ENCODE results near the gene FBXL5. TPM values are rescaled to one million over a fixed set of nuclear protein-coding genes. Genes with fewer than 3 reads are reported as not detected.
A peak's percentile ranks its signal among the peaks of the same experiment; 100 is the strongest.

FBXL5 gene
- total RNA-seq, 4 donors from 2014 or later = 73.2 to 120 (median 93.7) TPM

DNA sequence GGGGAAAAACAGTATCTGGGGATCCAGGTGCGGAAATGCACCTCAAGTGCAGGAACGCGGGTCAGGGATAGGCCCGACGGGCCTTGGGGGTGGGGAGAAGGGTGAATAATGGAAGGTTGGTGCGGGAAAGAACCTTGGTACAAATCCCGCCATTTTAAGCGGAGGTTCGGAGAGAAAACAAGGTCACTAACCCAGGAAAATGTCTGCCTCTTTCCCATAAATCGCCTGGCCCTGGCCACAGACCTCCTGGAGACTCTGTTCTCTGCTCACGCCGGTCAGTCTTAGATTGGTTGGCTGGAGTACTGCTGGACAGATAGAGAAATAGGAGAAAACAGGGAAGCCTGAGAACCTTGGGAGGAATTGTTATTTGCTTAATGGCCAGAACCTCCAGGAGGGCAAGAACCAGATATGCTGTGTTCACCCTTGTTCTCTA, 897 bp upstream of the FBXL5 start:
- peaks cover 43% of the 10 kb centered on the region for H3K4me1 ChIP-seq
- H3K27ac ChIP-seq = peak overlapping the region; percentile 96
- no peaks in the 10 kb centered on the region for H3K9me3 ChIP-seq
- WGBS = 48% methylated on average over 12 of the region's 12 CpGs
- no peaks in the 10 kb centered on the region for H3K36me3 ChIP-seq
- TF ChIP-seq POLR2AphosphoS5 (IDR thresholded peaks at IDR 0.05) = no peak
- TF ChIP-seq POLR2A (IDR thresholded peaks at IDR 0.05) = no peak
- TF ChIP-seq EP300 (IDR thresholded peaks at IDR 0.05) = no peak
- TF ChIP-seq, protein P1, sequence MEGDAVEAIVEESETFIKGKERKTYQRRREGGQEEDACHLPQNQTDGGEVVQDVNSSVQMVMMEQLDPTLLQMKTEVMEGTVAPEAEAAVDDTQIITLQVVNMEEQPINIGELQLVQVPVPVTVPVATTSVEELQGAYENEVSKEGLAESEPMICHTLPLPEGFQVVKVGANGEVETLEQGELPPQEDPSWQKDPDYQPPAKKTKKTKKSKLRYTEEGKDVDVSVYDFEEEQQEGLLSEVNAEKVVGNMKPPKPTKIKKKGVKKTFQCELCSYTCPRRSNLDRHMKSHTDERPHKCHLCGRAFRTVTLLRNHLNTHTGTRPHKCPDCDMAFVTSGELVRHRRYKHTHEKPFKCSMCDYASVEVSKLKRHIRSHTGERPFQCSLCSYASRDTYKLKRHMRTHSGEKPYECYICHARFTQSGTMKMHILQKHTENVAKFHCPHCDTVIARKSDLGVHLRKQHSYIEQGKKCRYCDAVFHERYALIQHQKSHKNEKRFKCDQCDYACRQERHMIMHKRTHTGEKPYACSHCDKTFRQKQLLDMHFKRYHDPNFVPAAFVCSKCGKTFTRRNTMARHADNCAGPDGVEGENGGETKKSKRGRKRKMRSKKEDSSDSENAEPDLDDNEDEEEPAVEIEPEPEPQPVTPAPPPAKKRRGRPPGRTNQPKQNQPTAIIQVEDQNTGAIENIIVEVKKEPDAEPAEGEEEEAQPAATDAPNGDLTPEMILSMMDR (IDR thresholded peaks at IDR 0.05) = no peak
- no peaks in the 10 kb centered on the region for H3K27me3 ChIP-seq
- H3K4me3 ChIP-seq = peak overlapping the region; percentile 94
- DNase-seq (ENCODE audit: low spot score in 2 of 2) = no peak

DNA sequence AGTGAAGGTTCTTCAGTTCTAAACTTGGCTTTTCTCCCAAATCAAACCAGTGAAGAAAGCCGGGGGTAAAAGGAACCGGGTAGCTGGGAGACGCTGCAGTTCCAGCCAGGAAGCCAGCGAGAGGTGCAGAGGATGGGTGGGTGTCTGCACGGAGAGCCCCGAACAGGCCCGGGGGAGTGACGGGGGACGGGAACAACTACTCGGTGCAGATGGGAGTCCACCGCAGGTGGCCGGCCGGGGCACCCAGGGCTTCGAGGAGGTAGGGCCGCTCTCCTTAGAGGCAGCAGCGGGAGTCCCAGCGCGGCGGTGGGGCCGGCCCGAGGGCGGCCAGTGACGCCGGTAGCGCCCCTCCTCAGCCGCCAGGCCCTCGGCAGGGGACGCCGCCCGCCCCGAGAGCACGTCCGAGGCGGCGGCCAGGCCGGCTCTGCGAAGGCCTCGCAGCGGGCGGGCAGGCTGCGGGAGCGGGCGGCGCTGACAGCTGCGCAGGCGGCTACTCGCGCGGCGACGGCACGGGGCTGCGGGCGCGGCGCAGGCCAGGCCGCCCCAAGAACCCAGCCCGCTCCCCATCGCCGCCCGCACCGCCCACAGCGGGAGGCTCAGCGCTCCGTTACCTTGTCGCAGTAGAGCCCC, 449 bp downstream of the FBXL5 start:
- under 1% methylated on average over 38 of the region's 66 CpGs for WGBS
- Histone ChIP-seq H3K27ac (peak overlapping the region; percentile 96), H3K36me3 (no peaks in the 10 kb centered on the region), H3K27me3 (no peaks in the 10 kb centered on the region), H3K9me3 (no peaks in the 10 kb centered on the region), H3K4me1 (peaks cover 52% of the 10 kb centered on the region), H3K4me3 (peak overlapping the region; percentile 94)
- peak; percentile 80 to 81 for DNase-seq (ENCODE audit: low spot score in 2 of 2)
- peak in 1 of 3 donors; percentile 46 for TF ChIP-seq POLR2AphosphoS5 (IDR thresholded peaks at IDR 0.05)
- TF ChIP-seq, protein P1 (IDR thresholded peaks at IDR 0.05) = no peak

DNA sequence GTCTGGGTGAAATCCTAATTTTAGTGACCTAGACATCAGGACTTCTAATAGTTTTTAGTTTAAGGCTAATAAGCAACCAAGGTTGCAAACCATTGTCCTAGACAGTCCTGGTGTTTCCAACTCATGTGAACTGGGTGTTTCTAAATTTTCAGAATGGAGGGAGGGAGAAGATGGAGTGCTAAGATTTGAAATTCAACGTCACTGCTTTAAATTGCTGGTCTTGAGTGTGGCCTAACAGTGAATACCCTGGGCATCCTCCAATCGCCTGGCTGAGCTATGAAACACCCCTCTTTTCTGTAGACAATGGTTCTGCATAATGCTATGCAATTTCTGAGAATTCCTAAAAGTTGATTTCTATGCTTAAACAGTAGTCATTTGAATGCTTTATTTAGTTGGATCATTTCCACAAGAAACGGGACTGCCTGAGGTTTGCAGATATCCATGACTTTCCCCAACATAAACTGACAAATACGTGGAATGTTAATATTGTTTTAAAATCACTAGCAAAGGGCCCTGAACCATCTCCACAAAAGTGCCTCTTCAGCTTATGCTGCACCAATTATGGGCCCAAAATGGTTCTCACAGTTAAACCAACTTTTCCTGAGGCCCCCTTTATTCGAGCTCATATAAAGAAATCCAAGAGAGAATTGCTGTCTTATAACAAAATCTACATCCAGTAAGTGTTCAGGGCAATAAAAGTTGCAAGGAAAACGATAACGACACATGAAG, 1.1 kb downstream of the FBXL5 start:
- Histone ChIP-seq H3K9me3 (no peaks in the 10 kb centered on the region), H3K27ac (peak overlapping the region; percentile 96), H3K4me3 (peak overlapping the region; percentile 94), H3K4me1 (peaks cover 59% of the 10 kb centered on the region), H3K36me3 (no peaks in the 10 kb centered on the region), H3K27me3 (no peaks in the 10 kb centered on the region)
- DNase-seq (ENCODE audit: low spot score in 2 of 2) = no peak
- TF ChIP-seq POLR2AphosphoS5 (IDR thresholded peaks at IDR 0.05) = no peak
- no peak for TF ChIP-seq POLR2A (IDR thresholded peaks at IDR 0.05)
- TF ChIP-seq EP300 (IDR thresholded peaks at IDR 0.05) = no peak
- TF ChIP-seq, protein P1 (IDR thresholded peaks at IDR 0.05) = no peak
- 0% methylated on average over 7 of the region's 7 CpGs for WGBS

DNA sequence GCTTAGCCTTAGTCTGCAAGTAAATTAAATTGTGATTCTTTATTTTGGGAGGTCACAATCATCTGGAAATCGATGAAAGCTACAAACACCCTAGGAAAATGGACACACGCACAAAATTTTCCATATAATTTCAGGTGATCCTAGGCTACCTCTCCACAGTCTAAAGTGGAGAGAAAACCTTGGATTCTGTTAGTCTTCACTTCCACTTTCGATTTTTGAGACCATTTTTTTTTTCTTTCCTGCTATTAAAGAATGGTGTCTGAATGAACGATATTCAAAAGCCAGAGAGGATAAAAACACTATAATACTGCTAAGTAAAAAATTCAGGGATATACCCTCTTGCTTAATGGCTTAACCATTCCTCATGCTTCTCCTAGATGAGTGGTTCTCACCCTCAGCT, 1.7 kb downstream of the FBXL5 start:
- no peaks in the 10 kb centered on the region for H3K9me3 ChIP-seq
- DNase-seq (ENCODE audit: low spot score in 2 of 2) = no peak
- peak overlapping the region; percentile 94 for H3K4me3 ChIP-seq
- no peaks in the 10 kb centered on the region for H3K36me3 ChIP-seq
- peak overlapping the region; percentile 96 for H3K27ac ChIP-seq
- no peak for TF ChIP-seq POLR2A (IDR thresholded peaks at IDR 0.05)
- no peak for TF ChIP-seq EP300 (IDR thresholded peaks at IDR 0.05)
- TF ChIP-seq, protein P1 (IDR thresholded peaks at IDR 0.05) = no peak
- no peak for TF ChIP-seq POLR2AphosphoS5 (IDR thresholded peaks at IDR 0.05)
- H3K27me3 ChIP-seq = no peaks in the 10 kb centered on the region
- peaks cover 63% of the 10 kb centered on the region for H3K4me1 ChIP-seq
- WGBS = 22% methylated on average over 4 of the region's 4 CpGs

DNA sequence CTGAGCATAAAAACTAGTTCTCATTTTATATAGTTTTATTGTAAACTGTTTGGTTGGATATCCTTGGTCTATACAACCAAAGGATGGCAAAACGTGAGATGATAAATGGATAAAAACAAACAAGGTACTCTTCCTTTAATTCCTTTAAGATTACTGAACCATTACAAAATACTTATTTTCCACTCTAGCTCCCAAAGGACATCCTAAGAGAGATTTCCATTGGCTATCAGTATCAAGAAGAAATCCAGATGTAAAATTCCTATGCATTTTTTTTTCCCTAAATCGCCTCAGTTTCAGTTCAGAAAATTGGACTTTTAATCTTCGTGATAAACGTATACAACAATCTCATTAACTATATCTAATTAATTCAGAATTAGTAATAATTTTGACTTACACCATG, 2.3 kb downstream of the FBXL5 start:
- H3K4me3 ChIP-seq = peak overlapping the region; percentile 94

More for the DNA sequence above, 2.3 kb downstream of the FBXL5 start:
- H3K36me3 ChIP-seq = no peaks in the 10 kb centered on the region
- H3K4me1 ChIP-seq = peaks cover 66% of the 10 kb centered on the region
- no peaks in the 10 kb centered on the region for H3K27me3 ChIP-seq
- WGBS = 30% methylated on average over 4 of the region's 4 CpGs
- peak overlapping the region; percentile 96 for H3K27ac ChIP-seq
- TF ChIP-seq POLR2A (IDR thresholded peaks at IDR 0.05) (no peak), EP300 (IDR thresholded peaks at IDR 0.05) (no peak)
- TF ChIP-seq, protein P1 (IDR thresholded peaks at IDR 0.05) = no peak
- H3K9me3 ChIP-seq = no peaks in the 10 kb centered on the region
- DNase-seq (ENCODE audit: low spot score in 2 of 2) = no peak
